ENCODE data around the gene RBMS3. TPM values are rescaled to one million over a fixed set of nuclear protein-coding genes. Genes with fewer than 3 reads are reported as not detected.
A peak's percentile ranks its signal among the peaks of the same experiment; 100 is the strongest.

RBMS3 gene
- total and polyA plus RNA-seq, 4 donors: 26.8 to 203 (median 94.8) TPM

DNA sequence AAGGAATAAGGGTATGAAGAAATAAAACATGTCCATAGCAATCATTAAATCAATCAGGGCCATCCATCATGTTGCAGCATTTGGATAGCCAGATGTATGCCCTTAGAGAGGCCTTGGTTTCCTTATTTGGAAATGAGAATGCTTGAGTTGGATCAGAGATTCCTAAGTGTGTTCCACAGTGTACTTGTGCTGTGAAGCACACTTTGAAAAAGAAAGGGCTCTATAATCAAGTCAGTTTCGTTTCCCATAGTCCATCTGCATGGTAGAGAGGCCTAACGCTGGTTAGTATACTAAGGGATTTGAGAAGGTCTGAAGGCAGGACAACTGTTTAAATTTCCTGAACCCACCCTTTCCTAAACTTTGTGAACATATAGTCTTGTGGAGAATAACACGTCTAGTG lies 30.9 kb downstream of the RBMS3 start:
- Histone ChIP-seq H3K27ac (ENCODE audit: low read depth in 1 of 2, low read length in 2 of 2) (no peak overlapping the region), H3K27me3 (ENCODE audit: control insufficient read depth in 1 of 2, insufficient read depth in 2 of 2, low read length in 1 of 2) (no peaks in the 10 kb centered on the region), H3K9me3 (ENCODE audit: control insufficient read depth, low read length) (no peaks in the 10 kb centered on the region), H3K4me1 (ENCODE audit: control insufficient read depth in 1 of 2, insufficient read depth in 2 of 2, low read length in 2 of 2) (peaks cover 11 to 24% of the 10 kb centered on the region in 2 donors), H3K4me3 (ENCODE audit: low read length in 2 of 2) (no peak overlapping the region), H3K36me3 (ENCODE audit: control insufficient read depth in 1 of 2, insufficient read depth in 2 of 2, low read length in 1 of 2) (no peaks in the 10 kb centered on the region)
- intact Hi-C loops (cut with DNase I): no loop called here
- ATAC-seq (ENCODE audit: low FRiP score): peak; percentile 19
- no peak for DNase-seq
- WGBS, 2 donors: 38 to 42% methylated on average over 3 of the region's 3 CpGs

GRCh38 chr3:29312395-29312794 lies 31.5 kb downstream of the RBMS3 start:
- ATAC-seq (ENCODE audit: low FRiP score) (no peak), DNase-seq (no peak)
- WGBS, 2 donors: 84 to 89% methylated on average over 2 of the region's 2 CpGs
- intact Hi-C loops (cut with DNase I): no loop called here
- Histone ChIP-seq H3K36me3 (ENCODE audit: control insufficient read depth in 1 of 2, insufficient read depth in 2 of 2, low read length in 1 of 2) (no peaks in the 10 kb centered on the region), H3K4me3 (ENCODE audit: low read length in 2 of 2) (no peak overlapping the region), H3K9me3 (ENCODE audit: control insufficient read depth, low read length) (no peaks in the 10 kb centered on the region), H3K27ac (ENCODE audit: low read depth in 1 of 2, low read length in 2 of 2) (no peak overlapping the region), H3K4me1 (ENCODE audit: control insufficient read depth in 1 of 2, insufficient read depth in 2 of 2, low read length in 2 of 2) (peaks cover 10 to 24% of the 10 kb centered on the region in 2 donors), H3K27me3 (ENCODE audit: control insufficient read depth in 1 of 2, insufficient read depth in 2 of 2, low read length in 1 of 2) (no peaks in the 10 kb centered on the region)

- Histone ChIP-seq H3K27me3 (ENCODE audit: control insufficient read depth in 1 of 2, insufficient read depth in 2 of 2, low read length in 1 of 2) (no peaks in the 10 kb centered on the region), H3K9me3 (ENCODE audit: control insufficient read depth, low read length) (no peaks in the 10 kb centered on the region), H3K27ac (ENCODE audit: low read depth in 1 of 2, low read length in 2 of 2) (peak overlapping the region in 1 of 2 donors; percentile 86), H3K36me3 (ENCODE audit: control insufficient read depth in 1 of 2, insufficient read depth in 2 of 2, low read length in 1 of 2) (no peaks in the 10 kb centered on the region), H3K4me3 (ENCODE audit: low read length in 2 of 2) (no peak overlapping the region), H3K4me1 (ENCODE audit: control insufficient read depth in 1 of 2, insufficient read depth in 2 of 2, low read length in 2 of 2) (peaks cover 9 to 24% of the 10 kb centered on the region in 2 donors)
- ATAC-seq (ENCODE audit: low FRiP score) (no peak), DNase-seq (no peak)
- 15 to 16% methylated on average over 2 of the region's 2 CpGs for WGBS, 2 donors
- intact Hi-C loops (cut with DNase I): no loop called here
These were observed 32.1 kb downstream of the RBMS3 start for GRCh38 chr3:29312960-29313452.

DNA sequence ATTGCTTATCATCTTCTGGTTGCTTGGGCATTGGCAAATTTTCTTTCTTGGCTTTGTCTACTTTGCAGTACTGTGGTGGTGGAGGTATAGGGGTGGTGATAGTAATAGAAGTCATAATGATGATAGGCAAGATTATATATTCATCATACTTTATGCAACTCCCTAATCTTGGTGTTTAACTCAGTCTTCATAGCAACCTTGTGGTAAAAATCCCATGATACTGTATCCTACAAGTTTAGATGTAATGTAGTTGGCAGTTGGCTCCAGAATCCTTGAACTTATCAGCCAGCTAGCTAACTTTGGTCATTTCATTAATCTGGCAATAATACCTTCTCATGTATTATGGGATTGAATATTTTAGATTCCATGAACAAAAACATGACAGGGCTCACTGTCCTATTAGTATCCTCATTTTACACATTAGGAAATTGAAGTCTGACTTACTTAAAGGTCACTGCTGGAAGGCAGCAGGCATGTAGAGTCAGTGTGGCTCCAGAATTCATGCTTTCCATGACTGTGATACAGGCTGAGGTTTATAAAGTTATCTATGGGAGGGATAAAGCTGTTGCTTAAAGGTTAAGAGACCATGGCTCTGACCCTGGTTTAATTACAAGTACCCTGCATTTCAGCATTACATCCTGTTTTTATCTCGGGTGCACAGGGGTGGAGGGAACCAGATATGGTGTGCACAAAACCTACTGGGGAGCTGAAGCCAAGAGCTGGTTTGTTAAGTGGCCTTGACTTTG lies 33.3 kb downstream of the RBMS3 start:
- WGBS, 2 donors: 65 to 70% methylated on average over 1 of the region's 1 CpG
- H3K4me1 ChIP-seq (ENCODE audit: control insufficient read depth in 1 of 2, insufficient read depth in 2 of 2, low read length in 2 of 2): peaks cover 9 to 28% of the 10 kb centered on the region in 2 donors

GRCh38 chr3:29314727-29315088 lies 33.8 kb downstream of the RBMS3 start:
- no peak for DNase-seq
- H3K27ac ChIP-seq (ENCODE audit: low read depth in 1 of 2, low read length in 2 of 2): no peak overlapping the region
- H3K27me3 ChIP-seq (ENCODE audit: control insufficient read depth in 1 of 2, insufficient read depth in 2 of 2, low read length in 1 of 2): no peaks in the 10 kb centered on the region
- ATAC-seq (ENCODE audit: low FRiP score): peak; percentile 4
- peaks cover 9 to 28% of the 10 kb centered on the region in 2 donors for H3K4me1 ChIP-seq (ENCODE audit: control insufficient read depth in 1 of 2, insufficient read depth in 2 of 2, low read length in 2 of 2)
- no peak overlapping the region for H3K4me3 ChIP-seq (ENCODE audit: low read length in 2 of 2)
- H3K9me3 ChIP-seq (ENCODE audit: control insufficient read depth, low read length): no peaks in the 10 kb centered on the region
- intact Hi-C loops (cut with DNase I): no loop called here
- H3K36me3 ChIP-seq (ENCODE audit: control insufficient read depth in 1 of 2, insufficient read depth in 2 of 2, low read length in 1 of 2): no peaks in the 10 kb centered on the region

More for the DNA sequence above, 33.3 kb downstream of the RBMS3 start:
- no peak for ATAC-seq (ENCODE audit: low FRiP score)
- no peaks in the 10 kb centered on the region for H3K36me3 ChIP-seq (ENCODE audit: control insufficient read depth in 1 of 2, insufficient read depth in 2 of 2, low read length in 1 of 2)
- DNase-seq: no peak
- no peaks in the 10 kb centered on the region for H3K9me3 ChIP-seq (ENCODE audit: control insufficient read depth, low read length)
- no peaks in the 10 kb centered on the region for H3K27me3 ChIP-seq (ENCODE audit: control insufficient read depth in 1 of 2, insufficient read depth in 2 of 2, low read length in 1 of 2)
- no peak overlapping the region for H3K4me3 ChIP-seq (ENCODE audit: low read length in 2 of 2)
- intact Hi-C loops (cut with DNase I): no loop called here
- H3K27ac ChIP-seq (ENCODE audit: low read depth in 1 of 2, low read length in 2 of 2): peak overlapping the region in 1 of 2 donors; percentile 54

DNA sequence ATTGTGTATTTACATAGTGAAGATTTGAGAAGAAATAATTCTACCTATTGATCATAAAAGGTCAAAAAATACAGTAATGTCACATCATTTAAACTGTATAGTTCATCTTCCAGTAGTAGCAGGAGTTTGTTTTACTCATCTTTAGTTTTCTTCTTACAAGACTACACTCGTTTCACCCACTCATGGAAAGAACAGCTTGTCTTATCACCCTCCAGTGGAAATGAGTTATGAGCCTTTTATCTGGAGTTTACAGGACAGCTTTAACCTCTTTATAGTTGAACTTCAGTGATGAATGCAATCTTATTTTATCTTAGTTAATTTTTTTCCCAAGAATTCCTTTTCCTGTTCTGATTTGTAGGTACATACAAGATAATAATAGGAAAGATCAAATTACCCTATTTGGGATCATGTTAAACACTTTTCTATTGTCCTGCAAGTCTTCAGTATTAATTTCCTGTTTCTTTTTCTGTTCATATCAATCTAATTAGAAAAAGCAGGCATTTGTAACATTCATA lies 36.8 kb downstream of the RBMS3 start:
- ATAC-seq (ENCODE audit: low FRiP score): no peak
- peaks cover 7 to 22% of the 10 kb centered on the region in 2 donors for H3K4me1 ChIP-seq (ENCODE audit: control insufficient read depth in 1 of 2, insufficient read depth in 2 of 2, low read length in 2 of 2)
- no peak overlapping the region for H3K4me3 ChIP-seq (ENCODE audit: low read length in 2 of 2)
- no peaks in the 10 kb centered on the region for H3K9me3 ChIP-seq (ENCODE audit: control insufficient read depth, low read length)
- 5 to 12% methylated on average over 1 of the region's 1 CpG for WGBS, 2 donors
- no peaks in the 10 kb centered on the region for H3K27me3 ChIP-seq (ENCODE audit: control insufficient read depth in 1 of 2, insufficient read depth in 2 of 2, low read length in 1 of 2)
- H3K27ac ChIP-seq (ENCODE audit: low read depth in 1 of 2, low read length in 2 of 2): no peak overlapping the region
- DNase-seq: no peak
- intact Hi-C loops (cut with DNase I): no loop called here
- no peaks in the 10 kb centered on the region for H3K36me3 ChIP-seq (ENCODE audit: control insufficient read depth in 1 of 2, insufficient read depth in 2 of 2, low read length in 1 of 2)

- Histone ChIP-seq H3K27me3 (ENCODE audit: control insufficient read depth in 1 of 2, insufficient read depth in 2 of 2, low read length in 1 of 2) (no peaks in the 10 kb centered on the region), H3K4me3 (ENCODE audit: low read length in 2 of 2) (no peak overlapping the region), H3K27ac (ENCODE audit: low read depth in 1 of 2, low read length in 2 of 2) (no peak overlapping the region), H3K36me3 (ENCODE audit: control insufficient read depth in 1 of 2, insufficient read depth in 2 of 2, low read length in 1 of 2) (no peaks in the 10 kb centered on the region), H3K9me3 (ENCODE audit: control insufficient read depth, low read length) (no peaks in the 10 kb centered on the region), H3K4me1 (ENCODE audit: control insufficient read depth in 1 of 2, insufficient read depth in 2 of 2, low read length in 2 of 2) (peaks cover 5 to 17% of the 10 kb centered on the region in 2 donors)
- ATAC-seq (ENCODE audit: low FRiP score) (no peak), DNase-seq (no peak)
- WGBS, 2 donors: 82 to 93% methylated on average over 3 of the region's 3 CpGs
- intact Hi-C loops (cut with DNase I): no loop called here
These were observed 37.4 kb downstream of the RBMS3 start for GRCh38 chr3:29318251-29318650.

DNA sequence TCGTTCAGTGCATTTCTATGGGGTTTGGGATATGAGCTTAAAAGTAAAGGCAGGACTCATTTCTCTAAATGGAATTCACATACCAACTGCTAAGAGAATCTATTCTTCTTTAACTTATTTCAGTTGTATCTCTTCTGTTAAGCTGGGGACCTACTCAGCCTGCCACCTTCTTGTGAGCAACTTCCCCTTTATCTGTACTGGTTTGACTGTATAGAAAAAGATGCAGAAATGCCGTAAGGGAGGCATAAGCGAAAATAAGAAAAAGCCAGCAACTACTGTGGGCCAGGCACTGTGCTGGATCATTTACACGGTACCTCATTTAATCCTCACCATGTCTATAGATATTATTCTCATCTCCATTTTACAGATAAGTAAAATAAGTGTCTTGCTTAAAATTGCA lies 38.4 kb downstream of the RBMS3 start:
- no peaks in the 10 kb centered on the region for H3K9me3 ChIP-seq (ENCODE audit: control insufficient read depth, low read length)
- H3K4me3 ChIP-seq (ENCODE audit: low read length in 2 of 2): no peak overlapping the region
- peaks cover 0 to 13% of the 10 kb centered on the region in 2 donors for H3K4me1 ChIP-seq (ENCODE audit: control insufficient read depth in 1 of 2, insufficient read depth in 2 of 2, low read length in 2 of 2)
- peak overlapping the region; percentile 63 to 82 for H3K27ac ChIP-seq (ENCODE audit: low read depth in 1 of 2, low read length in 2 of 2)
- no peaks in the 10 kb centered on the region for H3K27me3 ChIP-seq (ENCODE audit: control insufficient read depth in 1 of 2, insufficient read depth in 2 of 2, low read length in 1 of 2)
- intact Hi-C loops (cut with DNase I): no loop called here
- DNase-seq: no peak
- no peaks in the 10 kb centered on the region for H3K36me3 ChIP-seq (ENCODE audit: control insufficient read depth in 1 of 2, insufficient read depth in 2 of 2, low read length in 1 of 2)
- no peak for ATAC-seq (ENCODE audit: low FRiP score)
- 85 to 93% methylated on average over 4 of the region's 4 CpGs for WGBS, 2 donors

DNA sequence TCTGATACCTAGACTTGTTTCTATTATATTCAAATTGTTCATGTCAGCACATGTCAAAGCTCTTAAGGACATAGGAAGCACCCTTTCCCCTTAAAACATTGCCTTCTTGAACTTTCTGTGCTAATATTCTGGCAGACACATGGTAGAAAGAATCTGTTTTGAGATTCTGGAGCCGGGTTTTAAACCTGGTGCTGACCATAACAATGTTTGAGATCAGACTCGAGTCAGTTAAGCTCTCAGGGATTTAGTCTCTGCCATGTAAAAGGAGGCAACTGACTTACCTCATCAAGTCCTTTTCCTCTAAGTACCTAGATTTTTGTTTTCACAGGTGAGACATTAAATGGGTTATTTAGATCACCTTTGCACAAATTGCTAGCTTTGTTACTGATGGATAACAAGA lies 38.9 kb downstream of the RBMS3 start:
- no peaks in the 10 kb centered on the region for H3K36me3 ChIP-seq (ENCODE audit: control insufficient read depth in 1 of 2, insufficient read depth in 2 of 2, low read length in 1 of 2)
- DNase-seq (no peak), ATAC-seq (ENCODE audit: low FRiP score) (no peak)
- peak overlapping the region in 1 of 2 donors; percentile 59 for H3K4me3 ChIP-seq (ENCODE audit: low read length in 2 of 2)
- H3K9me3 ChIP-seq (ENCODE audit: control insufficient read depth, low read length): no peaks in the 10 kb centered on the region
- intact Hi-C loops (cut with DNase I): loop anchor here in 1 of 2 donors (5.0 kb wide), 1 partner anchor 37 kb away; the partner anchor contains the start of gene RBMS3
- 0 to 3% methylated on average over 2 of the region's 2 CpGs for WGBS, 2 donors
- no peaks in the 10 kb centered on the region for H3K27me3 ChIP-seq (ENCODE audit: control insufficient read depth in 1 of 2, insufficient read depth in 2 of 2, low read length in 1 of 2)
- peaks cover 0 to 8% of the 10 kb centered on the region in 2 donors for H3K4me1 ChIP-seq (ENCODE audit: control insufficient read depth in 1 of 2, insufficient read depth in 2 of 2, low read length in 2 of 2)
- peak overlapping the region in 1 of 2 donors; percentile 12 for H3K27ac ChIP-seq (ENCODE audit: low read depth in 1 of 2, low read length in 2 of 2)
